ENCODE data around the gene NDUFA3. TPM values are rescaled to one million over a fixed set of nuclear protein-coding genes. Genes with fewer than 3 reads are reported as not detected.

Gene NDUFA3
- total RNA-seq, 4 donors from 2014 or later = 2.8 to 40.0 (median 25.4) TPM

DNA sequence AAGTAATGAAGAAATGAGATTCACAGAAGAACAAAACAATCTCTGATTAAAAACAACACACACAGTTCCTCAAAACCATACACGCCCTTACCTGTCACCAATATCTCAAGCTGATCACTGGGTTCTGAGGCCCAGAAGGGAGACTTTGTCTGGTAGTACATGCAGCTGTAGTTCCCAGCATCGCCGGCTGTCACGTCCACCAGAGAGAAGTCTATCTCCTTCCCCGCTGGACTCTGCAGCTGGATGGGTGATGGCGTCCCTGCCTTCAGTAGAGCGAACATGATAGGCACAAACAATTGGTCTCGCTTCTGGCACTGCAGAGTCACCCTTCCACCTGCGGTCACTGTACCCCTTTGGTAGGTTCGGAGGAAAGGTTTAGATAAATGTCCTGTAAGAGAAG, 28.8 kb upstream of the NDUFA3 start:
- Histone ChIP-seq H3K4me3 (no peak overlapping the region), H3K27me3 (no peaks in the 10 kb centered on the region), H3K36me3 (no peaks in the 10 kb centered on the region), H3K9me3 (peaks cover 0 to 41% (median 3%) of the 10 kb centered on the region in 4 donors), H3K27ac (no peak overlapping the region), H3K4me1 (no peaks in the 10 kb centered on the region)
- no peak for DNase-seq (ENCODE audit: low spot score in 2 of 2)
- TF ChIP-seq POLR2A (IDR thresholded peaks at IDR 0.05) = no peak
- no peak for TF ChIP-seq CTCF (IDR thresholded peaks at IDR 0.05)
- no peak for TF ChIP-seq EP300 (IDR thresholded peaks at IDR 0.05)
- 75 to 83% methylated on average over 10 of the region's 10 CpGs for WGBS, 2 donors

DNA sequence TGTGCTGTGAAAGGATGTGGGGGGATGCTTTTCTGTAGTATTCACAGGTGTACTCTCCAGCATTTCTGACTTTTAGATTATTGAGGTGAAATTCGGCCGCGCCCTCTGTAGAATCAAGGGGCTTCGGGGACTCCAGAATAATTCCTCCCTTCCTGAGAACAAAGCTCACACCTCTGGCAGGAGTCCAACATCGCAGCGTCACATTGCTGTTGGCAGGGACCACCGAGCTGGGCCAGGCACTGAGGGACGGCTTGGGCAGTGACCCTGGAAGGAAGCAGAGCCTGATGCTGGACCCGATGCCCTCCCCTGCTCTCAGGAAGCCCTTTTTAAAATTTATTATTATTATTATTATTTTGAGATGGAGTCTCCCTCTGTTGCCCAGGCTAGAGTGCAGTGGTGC, 27.8 kb upstream of the NDUFA3 start:
- DNase-seq (ENCODE audit: low spot score in 2 of 2) = no peak
- Histone ChIP-seq H3K4me3 (no peak overlapping the region), H3K9me3 (peaks cover 0 to 34% (median 0%) of the 10 kb centered on the region in 4 donors), H3K27ac (no peak overlapping the region), H3K4me1 (no peaks in the 10 kb centered on the region), H3K27me3 (no peaks in the 10 kb centered on the region), H3K36me3 (no peaks in the 10 kb centered on the region)
- 66 to 75% methylated on average over 9 of the region's 9 CpGs for WGBS, 2 donors
- TF ChIP-seq EP300 (IDR thresholded peaks at IDR 0.05) (no peak), POLR2A (IDR thresholded peaks at IDR 0.05) (no peak), CTCF (IDR thresholded peaks at IDR 0.05) (no peak)

DNA sequence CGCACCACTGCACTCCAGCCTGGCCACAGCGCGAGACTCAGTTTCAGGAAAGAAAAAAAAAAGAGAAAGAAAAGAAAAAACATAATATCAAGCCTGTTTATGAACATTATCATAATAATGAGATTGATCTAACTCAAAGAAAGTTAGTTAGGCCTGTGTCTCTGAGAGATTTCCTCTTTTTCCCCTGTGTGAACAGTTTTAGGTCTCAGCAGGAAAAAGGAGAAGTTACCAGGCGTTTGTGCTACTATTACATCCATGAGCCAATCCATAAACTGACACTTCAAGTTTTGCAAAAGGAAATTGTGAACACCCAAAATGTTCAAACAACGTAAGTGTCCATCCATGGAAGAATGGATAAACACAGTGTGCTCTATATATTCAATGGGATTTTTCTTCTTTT, 25.3 kb upstream of the NDUFA3 start:
- H3K4me3 ChIP-seq = no peak overlapping the region
- no peak for TF ChIP-seq EP300 (IDR thresholded peaks at IDR 0.05)
- no peak for TF ChIP-seq CTCF (IDR thresholded peaks at IDR 0.05)
- no peak for TF ChIP-seq POLR2A (IDR thresholded peaks at IDR 0.05)
- H3K27ac ChIP-seq = no peak overlapping the region
- H3K9me3 ChIP-seq = peaks cover 0 to 32% (median 0%) of the 10 kb centered on the region in 4 donors
- H3K27me3 ChIP-seq = no peaks in the 10 kb centered on the region
- H3K36me3 ChIP-seq = no peaks in the 10 kb centered on the region
- DNase-seq (ENCODE audit: low spot score in 2 of 2) = no peak
- 79 to 84% methylated on average over 5 of the region's 5 CpGs for WGBS, 2 donors
- no peaks in the 10 kb centered on the region for H3K4me1 ChIP-seq

DNA sequence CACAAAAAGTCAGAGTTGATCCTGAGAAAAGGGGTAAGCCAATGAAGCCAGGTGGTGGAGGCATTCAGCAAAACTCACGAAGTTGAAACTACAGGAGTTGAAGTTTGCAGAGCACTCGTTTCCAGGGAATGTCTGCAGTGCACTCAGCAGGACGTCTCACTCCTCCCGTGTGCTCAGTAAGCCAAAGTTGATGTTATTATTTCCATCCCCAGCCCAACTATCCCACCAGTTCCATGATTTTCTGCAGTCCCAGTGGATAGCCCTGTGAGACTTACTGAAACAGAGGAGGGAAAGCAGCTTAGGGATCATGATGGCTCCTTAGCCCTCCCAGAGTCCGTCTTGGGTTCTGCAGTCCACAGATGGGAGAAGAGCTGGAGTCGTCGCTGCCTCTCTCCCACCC, 21.6 kb upstream of the NDUFA3 start, which contains the start of gene TARM1:
TARM1 (minus strand) TSS at position 334 of the 400 bp plus-strand sequence; CDS start at position 309, 25 bp downstream.
- no peak for DNase-seq (ENCODE audit: low spot score in 2 of 2)
- WGBS, 2 donors = 74 to 79% methylated on average over 7 of the region's 7 CpGs
- TF ChIP-seq CTCF (IDR thresholded peaks at IDR 0.05) (no peak), POLR2A (IDR thresholded peaks at IDR 0.05) (no peak), EP300 (IDR thresholded peaks at IDR 0.05) (no peak)

DNA sequence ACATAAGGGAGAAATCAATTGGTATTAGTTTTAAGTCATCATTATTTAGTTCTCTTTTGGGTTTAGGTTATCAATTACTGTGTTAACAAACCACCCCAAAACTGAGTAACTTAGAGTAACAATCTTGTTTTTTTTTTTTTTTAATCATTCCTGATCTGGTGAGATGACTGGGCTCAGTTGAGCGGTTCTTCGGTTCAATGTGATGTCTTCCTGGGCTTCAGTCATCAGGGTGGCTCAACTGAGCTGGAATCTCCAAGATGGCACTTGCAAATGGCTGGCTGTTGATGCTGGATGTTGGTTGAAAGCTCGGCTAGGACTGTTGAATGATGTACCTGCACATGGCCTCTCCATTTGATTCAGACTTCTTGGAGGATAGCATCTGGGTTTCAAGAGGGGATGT, 18.2 kb upstream of the NDUFA3 start:
- WGBS, 2 donors = 80 to 89% methylated on average over 3 of the region's 3 CpGs
- no peak overlapping the region for H3K4me3 ChIP-seq
- no peaks in the 10 kb centered on the region for H3K27me3 ChIP-seq
- H3K4me1 ChIP-seq = no peaks in the 10 kb centered on the region
- H3K27ac ChIP-seq = no peak overlapping the region
- peaks cover 0 to 33% (median 1%) of the 10 kb centered on the region in 4 donors for H3K9me3 ChIP-seq
- TF ChIP-seq POLR2A (IDR thresholded peaks at IDR 0.05) = no peak
- TF ChIP-seq CTCF (IDR thresholded peaks at IDR 0.05) = no peak
- no peak for TF ChIP-seq EP300 (IDR thresholded peaks at IDR 0.05)
- no peaks in the 10 kb centered on the region for H3K36me3 ChIP-seq
- no peak for DNase-seq (ENCODE audit: low spot score in 2 of 2)

More for the DNA sequence above, 21.6 kb upstream of the NDUFA3 start, which contains the start of gene TARM1:
- H3K4me3 ChIP-seq = no peak within 1 kb of the TSS
- no peaks in the 10 kb centered on the region for H3K36me3 ChIP-seq
- H3K9me3 ChIP-seq = peaks cover 0 to 38% (median 1%) of the 10 kb centered on the region in 4 donors
- H3K27ac ChIP-seq = no peak within 1 kb of the TSS
- H3K27me3 ChIP-seq = no peaks in the 10 kb centered on the region
- H3K4me1 ChIP-seq = no peaks in the 10 kb centered on the region
